ENCODE results near the gene RNF5. TPM values are rescaled to one million over a fixed set of nuclear protein-coding genes. Genes with fewer than 3 reads are reported as not detected.

Gene RNF5
- total RNA-seq, 1 experiment from 2014 or later = 70.7 TPM

DNA sequence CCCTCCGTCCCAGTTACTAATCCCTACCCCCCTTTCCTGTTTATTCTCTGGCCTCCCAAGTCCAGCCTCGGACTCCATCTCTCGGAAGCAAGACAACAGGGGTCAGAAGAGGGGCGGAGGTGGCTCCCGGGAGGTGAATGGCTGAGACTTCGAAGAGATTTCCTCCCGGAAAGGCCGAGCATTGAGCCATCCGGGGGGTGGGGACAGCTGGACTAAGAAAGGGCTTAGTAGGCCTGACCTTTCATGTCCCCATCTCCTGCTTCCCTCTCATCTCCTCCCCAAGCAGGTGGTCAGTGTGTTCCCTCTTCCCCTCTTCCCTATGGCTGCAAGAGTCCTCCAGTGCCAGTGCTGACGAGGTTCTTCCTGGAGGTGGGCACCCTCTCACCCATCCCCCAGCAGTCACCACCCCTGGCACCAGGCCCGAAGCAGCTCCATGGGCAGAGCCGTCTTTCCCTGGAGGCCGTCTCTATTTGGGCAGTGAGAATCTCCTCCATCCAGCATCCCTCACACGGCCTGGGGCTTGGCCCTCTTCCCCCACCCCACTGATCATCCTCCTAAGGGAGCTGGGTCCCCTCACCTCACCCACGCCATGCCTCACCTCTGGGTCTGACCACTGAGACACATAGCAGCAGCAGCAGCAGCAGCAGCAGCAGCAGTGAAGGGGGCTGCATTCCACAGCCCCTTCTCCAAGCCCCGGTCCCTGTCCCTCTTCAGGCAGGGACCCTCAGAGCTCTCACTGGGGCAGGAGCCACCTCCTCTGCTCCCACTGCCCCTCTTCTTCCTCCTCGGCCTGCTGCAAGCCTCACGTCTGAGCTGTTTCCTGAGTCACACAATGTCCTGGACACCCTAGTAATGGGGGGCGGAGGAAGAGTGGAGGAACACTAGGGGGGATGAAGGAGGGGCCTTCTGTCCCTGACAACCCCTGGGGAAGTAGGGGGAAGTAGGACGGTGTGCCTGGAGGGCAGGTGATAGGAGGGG lies 45.3 kb downstream of the RNF5 start, which contains the start of gene NOTCH4:
TSS of gene NOTCH4 (minus strand) at position 810 of the 978 bp plus-strand sequence. CDS start at position 671, 139 bp downstream.
- no peaks in the 10 kb centered on the region for H3K27me3 Mint-ChIP-seq (ENCODE audit: insufficient read depth, unreplicated experiment)
- DNase-seq = no peak
- intact Hi-C loops (cut with micrococcal nuclease; ENCODE audit: unreplicated experiment) = no loop called here
- Histone ChIP-seq H3K9me3 (no peaks in the 10 kb centered on the region), H3K27me3 (replicated peaks; ENCODE audit: control insufficient read depth, insufficient read depth, low read length) (no peaks in the 10 kb centered on the region), H3K36me3 (ENCODE audit: control insufficient read depth, insufficient read depth, low read length) (no peaks in the 10 kb centered on the region), H3K4me1 (no peaks in the 10 kb centered on the region), H3K4me3 (ENCODE audit: low read depth, low read length) (no peak within 1 kb of the TSS)
- H3K36me3 Mint-ChIP-seq (ENCODE audit: insufficient read depth, unreplicated experiment) = no peaks in the 10 kb centered on the region
- CTCF ChIA-PET = no interaction called here
- no peak within 1 kb of the TSS for H3K27ac Mint-ChIP-seq (ENCODE audit: unreplicated experiment)
- no peaks in the 10 kb centered on the region for H3K9me3 Mint-ChIP-seq (ENCODE audit: unreplicated experiment)
- POLR2A ChIA-PET = no interaction called here
- no peaks in the 10 kb centered on the region for H3K4me1 Mint-ChIP-seq (ENCODE audit: low read depth, unreplicated experiment)
- no TSS peak for BruUV-seq (replicated peaks)
- TF ChIP-seq, protein P1, sequence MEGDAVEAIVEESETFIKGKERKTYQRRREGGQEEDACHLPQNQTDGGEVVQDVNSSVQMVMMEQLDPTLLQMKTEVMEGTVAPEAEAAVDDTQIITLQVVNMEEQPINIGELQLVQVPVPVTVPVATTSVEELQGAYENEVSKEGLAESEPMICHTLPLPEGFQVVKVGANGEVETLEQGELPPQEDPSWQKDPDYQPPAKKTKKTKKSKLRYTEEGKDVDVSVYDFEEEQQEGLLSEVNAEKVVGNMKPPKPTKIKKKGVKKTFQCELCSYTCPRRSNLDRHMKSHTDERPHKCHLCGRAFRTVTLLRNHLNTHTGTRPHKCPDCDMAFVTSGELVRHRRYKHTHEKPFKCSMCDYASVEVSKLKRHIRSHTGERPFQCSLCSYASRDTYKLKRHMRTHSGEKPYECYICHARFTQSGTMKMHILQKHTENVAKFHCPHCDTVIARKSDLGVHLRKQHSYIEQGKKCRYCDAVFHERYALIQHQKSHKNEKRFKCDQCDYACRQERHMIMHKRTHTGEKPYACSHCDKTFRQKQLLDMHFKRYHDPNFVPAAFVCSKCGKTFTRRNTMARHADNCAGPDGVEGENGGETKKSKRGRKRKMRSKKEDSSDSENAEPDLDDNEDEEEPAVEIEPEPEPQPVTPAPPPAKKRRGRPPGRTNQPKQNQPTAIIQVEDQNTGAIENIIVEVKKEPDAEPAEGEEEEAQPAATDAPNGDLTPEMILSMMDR (IDR thresholded peaks at IDR 0.05; ENCODE audit: insufficient read depth in 1 of 2, low read depth in 1 of 2, low read length in 1 of 2, severe bottlenecking in 1 of 2, unreplicated experiment in 1 of 2) = no peak
- H3K4me3 Mint-ChIP-seq (ENCODE audit: unreplicated experiment) = no peak within 1 kb of the TSS

- Mint-ChIP-seq H3K9me3 (ENCODE audit: unreplicated experiment) (no peaks in the 10 kb centered on the region), H3K4me3 (ENCODE audit: unreplicated experiment) (no peak overlapping the region), H3K27ac (ENCODE audit: unreplicated experiment) (no peak overlapping the region), H3K36me3 (ENCODE audit: insufficient read depth, unreplicated experiment) (no peaks in the 10 kb centered on the region), H3K27me3 (ENCODE audit: insufficient read depth, unreplicated experiment) (no peaks in the 10 kb centered on the region), H3K4me1 (ENCODE audit: low read depth, unreplicated experiment) (no peaks in the 10 kb centered on the region)
- Histone ChIP-seq H3K9me3 (no peaks in the 10 kb centered on the region), H3K4me1 (no peaks in the 10 kb centered on the region), H3K4me3 (ENCODE audit: low read depth, low read length) (no peak overlapping the region), H3K36me3 (ENCODE audit: control insufficient read depth, insufficient read depth, low read length) (no peaks in the 10 kb centered on the region), H3K27me3 (replicated peaks; ENCODE audit: control insufficient read depth, insufficient read depth, low read length) (no peaks in the 10 kb centered on the region)
- TF ChIP-seq, protein P1 (IDR thresholded peaks at IDR 0.05; ENCODE audit: insufficient read depth in 1 of 2, low read depth in 1 of 2, low read length in 1 of 2, severe bottlenecking in 1 of 2, unreplicated experiment in 1 of 2) = no peak
- ChIA-PET POLR2A (no interaction called here), CTCF (no interaction called here)
- intact Hi-C loops (cut with micrococcal nuclease; ENCODE audit: unreplicated experiment) = no loop called here
- DNase-seq = no peak
- no TSS peak for BruUV-seq (replicated peaks)
Measured at GRCh38 chr6:32224696-32225095, 46.5 kb downstream of the RNF5 start.

GRCh38 chr6:32226434-32226833 lies 48.2 kb downstream of the RNF5 start:
- H3K9me3 Mint-ChIP-seq (ENCODE audit: unreplicated experiment) = no peaks in the 10 kb centered on the region
- H3K27me3 Mint-ChIP-seq (ENCODE audit: insufficient read depth, unreplicated experiment) = no peaks in the 10 kb centered on the region
- ChIA-PET POLR2A (no interaction called here), CTCF (no interaction called here)
- no peak for DNase-seq
- H3K4me3 Mint-ChIP-seq (ENCODE audit: unreplicated experiment) = no peak overlapping the region
- Histone ChIP-seq H3K9me3 (no peaks in the 10 kb centered on the region), H3K27me3 (replicated peaks; ENCODE audit: control insufficient read depth, insufficient read depth, low read length) (no peaks in the 10 kb centered on the region), H3K4me3 (ENCODE audit: low read depth, low read length) (no peak overlapping the region), H3K36me3 (ENCODE audit: control insufficient read depth, insufficient read depth, low read length) (no peaks in the 10 kb centered on the region), H3K4me1 (no peaks in the 10 kb centered on the region)
- TF ChIP-seq, protein P1 (IDR thresholded peaks at IDR 0.05; ENCODE audit: insufficient read depth in 1 of 2, low read depth in 1 of 2, low read length in 1 of 2, severe bottlenecking in 1 of 2, unreplicated experiment in 1 of 2) = no peak
- BruUV-seq (replicated peaks) = no TSS peak
- no peak overlapping the region for H3K27ac Mint-ChIP-seq (ENCODE audit: unreplicated experiment)
- intact Hi-C loops (cut with micrococcal nuclease; ENCODE audit: unreplicated experiment) = no loop called here
- no peaks in the 10 kb centered on the region for H3K36me3 Mint-ChIP-seq (ENCODE audit: insufficient read depth, unreplicated experiment)
- no peaks in the 10 kb centered on the region for H3K4me1 Mint-ChIP-seq (ENCODE audit: low read depth, unreplicated experiment)

Small RNAs within 50 kb of the gene (microRNA-seq; reads per million reads assigned to microRNA genes)
- gene MIR6721 (3.3 reads per million, percentile 21 among the genes with 10 or more reads in this experiment), gene MIR6833 (not detected)

Other genes starting within 250 kb of the RNF5 start
- gene CFB, start 232.3 kb upstream of the RNF5 start, total RNA-seq (2022) = 31.0 and 32.1 TPM in 2 replicates
- gene NELFE, start 219.4 kb upstream of the RNF5 start, total RNA-seq (2022) = 75.3 and 82.0 TPM in 2 replicates
- 70.0 and 77.9 TPM in 2 replicates for gene SKIC2, start 219.2 kb upstream of the RNF5 start, total RNA-seq (2022)
- 22.4 and 23.7 TPM in 2 replicates for gene DXO, start 206.3 kb upstream of the RNF5 start, total RNA-seq (2022)
- gene C4A, start 196.3 kb upstream of the RNF5 start, total RNA-seq (2022) = 1.0 and 1.5 TPM in 2 replicates
- gene C4B, start 163.6 kb upstream of the RNF5 start, total RNA-seq (2022) = 1.1 and 1.4 TPM in 2 replicates
- not detected in 2 replicates for gene CYP21A2, start 140.0 kb upstream of the RNF5 start, total RNA-seq (2022)
- gene TNXB, start 69.1 kb upstream of the RNF5 start, total RNA-seq (2022) = 2.7 and 3.9 TPM in 2 replicates
- 61.5 and 64.9 TPM in 2 replicates for gene ATF6B, start 50.2 kb upstream of the RNF5 start, total RNA-seq (2022)
- 8.9 and 9.1 TPM in 2 replicates for gene FKBPL, start 48.1 kb upstream of the RNF5 start, total RNA-seq (2022)
- 2.0 and 3.6 TPM in 2 replicates for gene PRRT1, start 26.5 kb upstream of the RNF5 start, total RNA-seq (2022)
- gene PPT2, start 24.3 kb upstream of the RNF5 start, total RNA-seq (2022) = 80.8 and 92.5 TPM in 2 replicates
- gene EGFL8, start 13.8 kb upstream of the RNF5 start, total RNA-seq (2022) = 44.6 and 45.0 TPM in 2 replicates
- 60.4 and 61.9 TPM in 2 replicates for gene AGPAT1, start 2.3 kb upstream of the RNF5 start, total RNA-seq (2022)
- 8.3 and 10.3 TPM in 2 replicates for gene AGER, start 5.8 kb downstream of the RNF5 start, total RNA-seq (2022)
- gene PBX2, start 11.8 kb downstream of the RNF5 start, total RNA-seq (2022) = 96.3 and 96.5 TPM in 2 replicates
- gene GPSM3, start 14.2 kb downstream of the RNF5 start, total RNA-seq (2022) = 0.41 and 0.67 TPM in 2 replicates
- gene NOTCH4, start 45.7 kb downstream of the RNF5 start, total RNA-seq (2022) = 0.30 and 0.43 TPM in 2 replicates
- not detected in 2 replicates for gene TSBP1, start 193.5 kb downstream of the RNF5 start, total RNA-seq (2022)
- gene BTNL2, start 228.8 kb downstream of the RNF5 start, total RNA-seq (2022) = not detected in 2 replicates

All from Caco-2 (cell line).